ENCODE measurements around the gene LTO1. TPM values are rescaled to one million over a fixed set of nuclear protein-coding genes. Genes with fewer than 3 reads are reported as not detected.

Gene LTO1
- total RNA-seq, 4 donors from 2014 or later, result 23.5 to 40.0 (median 26.9) TPM

DNA sequence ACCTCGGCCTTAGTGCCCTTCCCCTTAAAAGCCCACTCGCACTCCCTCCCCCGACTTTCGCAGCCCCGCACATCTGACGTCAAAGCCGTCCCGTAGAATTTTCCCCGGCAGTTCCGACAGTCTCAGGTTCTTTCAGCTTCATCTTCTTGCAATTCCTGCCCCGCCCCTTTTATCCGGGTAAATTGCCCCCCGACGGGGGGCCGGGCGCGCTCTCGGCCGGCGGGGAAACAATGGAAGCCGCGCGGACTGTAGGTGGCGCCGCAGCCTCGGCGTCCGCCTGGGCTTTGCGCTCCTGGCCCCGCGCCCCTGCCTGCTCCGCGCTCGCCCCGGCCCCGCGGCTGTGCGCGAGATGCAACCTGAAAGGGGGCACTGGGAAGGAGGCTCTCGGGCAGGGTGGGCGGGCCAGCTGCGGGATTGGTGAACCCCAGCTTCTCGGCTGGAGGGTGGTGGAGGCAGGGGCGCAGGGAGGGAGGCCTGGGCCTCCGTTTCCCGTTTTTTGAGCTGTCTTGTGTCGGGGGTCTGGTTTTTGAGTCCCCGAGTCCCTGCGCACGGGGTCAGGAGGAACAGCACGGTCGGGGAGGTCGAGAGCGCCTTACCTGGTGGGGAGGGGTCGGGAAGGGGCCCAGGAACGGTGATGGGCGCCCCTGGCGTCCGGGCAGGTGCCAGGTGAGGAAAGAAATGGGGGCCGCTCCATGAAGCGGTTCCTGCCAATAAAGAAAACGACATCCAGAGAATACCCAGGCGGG is 29.5 kb upstream of the LTO1 start:
- no peak overlapping the region for H3K4me3 ChIP-seq (replicated peaks in 1 of 3)
- TF ChIP-seq POLR2A (IDR thresholded peaks at IDR 0.05), result no peak
- TF ChIP-seq, protein P1, sequence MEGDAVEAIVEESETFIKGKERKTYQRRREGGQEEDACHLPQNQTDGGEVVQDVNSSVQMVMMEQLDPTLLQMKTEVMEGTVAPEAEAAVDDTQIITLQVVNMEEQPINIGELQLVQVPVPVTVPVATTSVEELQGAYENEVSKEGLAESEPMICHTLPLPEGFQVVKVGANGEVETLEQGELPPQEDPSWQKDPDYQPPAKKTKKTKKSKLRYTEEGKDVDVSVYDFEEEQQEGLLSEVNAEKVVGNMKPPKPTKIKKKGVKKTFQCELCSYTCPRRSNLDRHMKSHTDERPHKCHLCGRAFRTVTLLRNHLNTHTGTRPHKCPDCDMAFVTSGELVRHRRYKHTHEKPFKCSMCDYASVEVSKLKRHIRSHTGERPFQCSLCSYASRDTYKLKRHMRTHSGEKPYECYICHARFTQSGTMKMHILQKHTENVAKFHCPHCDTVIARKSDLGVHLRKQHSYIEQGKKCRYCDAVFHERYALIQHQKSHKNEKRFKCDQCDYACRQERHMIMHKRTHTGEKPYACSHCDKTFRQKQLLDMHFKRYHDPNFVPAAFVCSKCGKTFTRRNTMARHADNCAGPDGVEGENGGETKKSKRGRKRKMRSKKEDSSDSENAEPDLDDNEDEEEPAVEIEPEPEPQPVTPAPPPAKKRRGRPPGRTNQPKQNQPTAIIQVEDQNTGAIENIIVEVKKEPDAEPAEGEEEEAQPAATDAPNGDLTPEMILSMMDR (IDR thresholded peaks at IDR 0.05), result peak in 2 of 6 experiments; percentile 2 to 28
- H3K27ac ChIP-seq, result no peak overlapping the region
- WGBS, 2 donors, result 7% methylated on average over 36 to 49 of the region's 63 CpGs
- H3K27me3 ChIP-seq, result peaks cover 28% of the 10 kb centered on the region
- H3K4me1 ChIP-seq, result peaks cover 9 to 28% of the 10 kb centered on the region in 2 donors
- intact Hi-C loops (cut with DNase I), result no loop called here
- H3K9me3 ChIP-seq, result no peaks in the 10 kb centered on the region
- DNase-seq, result no peak
- H3K36me3 ChIP-seq, result no peaks in the 10 kb centered on the region

DNA sequence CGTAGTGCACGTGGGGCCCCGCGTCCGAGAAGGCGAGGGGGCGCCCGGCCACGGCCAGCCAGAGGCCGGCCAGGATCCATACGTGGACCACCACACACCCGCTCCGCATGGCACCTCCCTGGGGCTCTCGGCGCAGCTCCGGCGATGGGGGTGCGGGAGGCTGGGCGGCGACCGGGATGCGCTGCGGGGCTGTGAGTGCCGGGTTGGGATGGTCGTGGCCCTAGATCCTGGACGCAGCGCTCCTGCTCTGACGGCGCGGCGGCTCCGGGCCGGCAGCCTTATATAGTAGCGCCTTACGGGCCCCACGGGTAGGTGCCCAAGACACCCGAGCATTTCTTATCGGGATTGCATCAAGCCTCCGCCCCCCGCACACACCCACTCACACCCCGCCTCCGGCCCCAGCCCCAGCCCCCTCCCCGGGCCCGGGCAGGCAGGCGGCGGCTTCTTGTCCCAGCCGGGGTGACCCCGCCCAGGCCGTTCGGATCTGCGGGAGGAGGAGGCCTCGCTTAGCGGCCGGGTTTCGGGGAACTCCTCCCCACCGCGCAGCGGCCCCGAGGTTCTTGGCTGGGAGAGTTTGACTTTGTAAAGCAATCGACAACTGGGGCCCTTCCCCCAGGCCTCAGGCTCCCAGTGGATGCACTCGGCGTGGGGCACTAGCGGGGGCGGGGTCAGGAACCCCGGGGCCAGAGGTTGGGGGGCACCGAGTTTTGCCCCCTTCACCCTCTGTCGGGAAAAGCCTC is 28.8 kb upstream of the LTO1 start, which contains the start of gene FGF19:
TSS of gene FGF19 (minus strand) at position 255 of the 740 bp plus-strand sequence. CDS start at position 109, 146 bp downstream.
- no peaks in the 10 kb centered on the region for H3K9me3 ChIP-seq
- no peaks in the 10 kb centered on the region for H3K36me3 ChIP-seq
- no peak for DNase-seq
- H3K27ac ChIP-seq, result no peak within 1 kb of the TSS
- peaks cover 28% of the 10 kb centered on the region for H3K27me3 ChIP-seq
- WGBS, 2 donors, result 0 to 1% methylated on average over 3 to 13 of the region's 67 CpGs
- no peak for TF ChIP-seq POLR2A (IDR thresholded peaks at IDR 0.05)
- TF ChIP-seq, protein P1 (IDR thresholded peaks at IDR 0.05), result no peak
- no peak within 1 kb of the TSS for H3K4me3 ChIP-seq (replicated peaks in 1 of 3)
- H3K4me1 ChIP-seq, result peaks cover 9 to 35% of the 10 kb centered on the region in 2 donors
- intact Hi-C loops (cut with DNase I), result no loop called here

DNA sequence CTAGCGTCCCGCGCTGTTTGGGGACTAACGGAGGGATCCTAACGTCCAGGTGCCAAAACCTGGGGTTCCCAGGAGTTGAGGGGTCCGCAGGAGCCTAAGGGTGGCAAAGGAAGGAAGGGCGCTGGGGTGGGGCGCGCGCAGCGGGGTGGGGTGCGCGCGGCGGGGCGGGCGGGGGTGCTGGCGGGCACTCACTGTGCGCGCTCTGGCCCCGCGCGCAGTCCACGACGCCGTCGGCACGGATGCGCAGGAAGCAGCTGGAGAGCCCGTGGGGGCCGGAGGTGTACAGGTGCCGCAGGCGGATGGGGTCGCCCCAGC is 28.3 kb upstream of the LTO1 start:
- no peak for DNase-seq
- Histone ChIP-seq H3K36me3 (no peaks in the 10 kb centered on the region), H3K27me3 (peaks cover 28% of the 10 kb centered on the region), H3K27ac (no peak overlapping the region), H3K4me1 (peaks cover 9 to 35% of the 10 kb centered on the region in 2 donors), H3K9me3 (no peaks in the 10 kb centered on the region), H3K4me3 (replicated peaks in 1 of 3) (no peak overlapping the region)
- TF ChIP-seq, protein P1 (IDR thresholded peaks at IDR 0.05), result no peak
- TF ChIP-seq POLR2A (IDR thresholded peaks at IDR 0.05), result no peak
- intact Hi-C loops (cut with DNase I), result no loop called here
- 0 to 3% methylated on average over 7 to 18 of the region's 34 CpGs for WGBS, 2 donors

DNA sequence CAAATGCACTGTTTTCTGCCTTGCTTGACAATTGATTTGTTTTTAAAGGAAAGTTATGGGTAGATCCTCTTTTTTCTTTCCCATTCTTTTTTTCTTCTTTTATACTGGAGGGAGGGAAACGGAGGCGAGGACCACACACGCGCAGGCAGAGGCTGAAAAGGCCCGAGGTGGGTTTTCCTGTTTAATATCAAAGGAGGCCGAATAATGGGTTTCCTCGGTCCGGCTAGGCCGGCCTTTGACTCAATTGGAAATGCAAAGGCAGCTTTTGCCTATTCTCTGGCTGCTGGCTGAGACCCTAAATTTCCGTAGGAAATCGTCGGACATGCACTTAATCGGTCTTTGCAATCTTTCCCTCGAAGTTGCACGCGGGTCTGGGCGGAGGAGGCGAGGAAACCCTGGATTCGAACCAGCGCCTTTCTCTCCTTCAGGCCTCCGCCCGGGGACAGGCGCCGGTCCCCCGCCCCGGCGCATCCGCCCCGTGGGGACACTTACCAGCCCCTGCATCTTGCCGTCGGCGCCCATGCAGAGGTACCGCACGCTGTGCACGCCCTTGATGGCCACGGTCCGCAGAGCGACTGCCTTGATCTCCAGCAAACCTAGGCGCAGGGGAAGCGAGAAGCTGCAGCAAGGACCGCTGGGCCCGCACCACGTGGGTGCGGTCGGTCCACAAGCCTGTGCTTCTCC is 27.8 kb upstream of the LTO1 start:
- WGBS, 2 donors, result 7 to 11% methylated on average over 39 to 45 of the region's 45 CpGs
- Histone ChIP-seq H3K4me3 (replicated peaks in 1 of 3) (no peak overlapping the region), H3K4me1 (peaks cover 9 to 35% of the 10 kb centered on the region in 2 donors), H3K9me3 (no peaks in the 10 kb centered on the region), H3K36me3 (no peaks in the 10 kb centered on the region), H3K27me3 (peaks cover 28% of the 10 kb centered on the region), H3K27ac (no peak overlapping the region)
- TF ChIP-seq POLR2A (IDR thresholded peaks at IDR 0.05), result no peak
- TF ChIP-seq, protein P1 (IDR thresholded peaks at IDR 0.05), result no peak
- intact Hi-C loops (cut with DNase I), result no loop called here
- DNase-seq, result no peak
